K562 (cell line): ENCODE measurements around the gene FAAP100. TPM values are rescaled to one million over a fixed set of nuclear protein-coding genes. Genes with fewer than 3 reads are reported as not detected.

Experiments used
- ATAC-seq: fragments of 200-7000 bp; cut with Tn5 transposase; 3 replicates; pipeline ENCODE4 v1.9.1; 2020; ENCODE audit warnings: moderate library complexity
- BruUV-seq: library from RNA; stranded (reverse); fragments of 400-500 nt; replicated peaks from 2 replicates; lab custom pipeline; 2021; lab: Mats Ljungman, UMichigan
- CTCF ChIA-PET: fragments of 300-600 bp; formaldehyde crosslinking; extraction: SDS; loops from one replicate; lab custom pipeline; 2021; ENCODE audit warnings: low intra/inter-chr PET ratio; lab: Yijun Ruan, JAX
- POLR2A ChIA-PET: fragments of 300-600, 350-650 bp; sonication (Branson Sonifier 250); formaldehyde crosslinking; extraction: SDS; loops from one replicate; lab custom pipeline; 2021; ENCODE audit warnings: antibody characterized with exemption, inconsistent platforms; lab: Yijun Ruan, JAX
- DNase-seq, 4 experiments: peaks; one replicate each; pipeline versions ENCODE4 v3.0.0 to v3.0.0-alpha.2; 2011 to 2018; ENCODE audit warnings: low spot score in 3 of 4, mixed read lengths in 3 of 4; ENCODE audit errors: extremely low read depth in 1 of 4
- FAIRE-seq: peaks from 2 replicates; lab custom pipeline; 2011; peaks lifted over from hg19 to GRCh38; lab: Jason Lieb, UNC
- H2AFZ ChIP-seq: 2 replicates; pipeline ENCODE4 v1.6.0; 2011; ENCODE audit warnings: low read depth, low read length, control low read depth, inconsistent platforms
- H3K27ac ChIP-seq: fragments of 200-600 bp; 3 replicates; pipeline ENCODE4 v1.8.0; 2011; ENCODE audit warnings: low read depth, mild to moderate bottlenecking, control low read depth, inconsistent platforms, low read length, moderate library complexity, mixed read lengths; ENCODE audit errors: extremely low read depth
- H3K27me3 ChIP-seq, 2 experiments: fragments of 300-600 bp in 1 of 2; 2 replicates in 1 of 2; 3 replicates in 1 of 2; pipeline versions ENCODE4 v1.6.0 to v1.8.0; 2011; ENCODE audit warnings: inconsistent platforms in 2 of 2, low read length in 2 of 2, mild to moderate bottlenecking in 1 of 2, mixed read lengths in 1 of 2, moderate library complexity in 1 of 2; ENCODE audit not compliant: control insufficient read depth in 2 of 2, insufficient read depth in 2 of 2
- H3K36me3 ChIP-seq: fragments of 300-600 bp; 3 replicates; pipeline ENCODE4 v1.8.0; 2011; ENCODE audit warnings: mild to moderate bottlenecking, low read length, inconsistent platforms; ENCODE audit not compliant: control insufficient read depth, insufficient read depth
- H3K4me1 ChIP-seq, 2 experiments: fragments of 200-600 bp in 1 of 2; replicated peaks in 1 of 2; 2 replicates in 1 of 2; 3 replicates in 1 of 2; pipeline versions ENCODE4 v1.5.1 to v1.8.0; 2011; ENCODE audit warnings: inconsistent platforms in 2 of 2, low read length in 2 of 2, mild to moderate bottlenecking in 1 of 2, mixed read lengths in 1 of 2, moderate library complexity in 1 of 2; ENCODE audit not compliant: control insufficient read depth in 2 of 2, insufficient read depth in 2 of 2
- H3K4me2 ChIP-seq: 2 replicates; pipeline ENCODE4 v1.6.1; 2011; ENCODE audit warnings: low read length, control low read depth, inconsistent platforms, mixed read lengths; ENCODE audit not compliant: insufficient read depth
- H3K4me3 ChIP-seq: fragments of 200-600 bp; sonication (generic), shearing (Covaris generic); 2 replicates; pipeline ENCODE4 v1.5.1; 2016; ENCODE audit warnings: control low read depth, inconsistent platforms
- H3K79me2 ChIP-seq: fragments of 200-600 bp; 3 replicates; pipeline ENCODE4 v1.8.0; 2011; ENCODE audit warnings: low read length, inconsistent platforms; ENCODE audit not compliant: control insufficient read depth, insufficient read depth
- H3K9ac ChIP-seq, 2 experiments: 2 replicates each; pipeline versions ENCODE4 v1.6.0 to v1.6.1; 2011; ENCODE audit warnings: low read depth in 2 of 2, low read length in 2 of 2, control low read depth in 1 of 2, inconsistent platforms in 1 of 2, mild to moderate bottlenecking in 1 of 2, mixed read lengths in 1 of 2; ENCODE audit not compliant: insufficient read depth in 1 of 2
- H3K9me1 ChIP-seq: one replicate; pipeline ENCODE4 v1.6.0; 2011; ENCODE audit warnings: inconsistent platforms, mild to moderate bottlenecking, low read length, moderate library complexity; ENCODE audit not compliant: control insufficient read depth, insufficient read depth
- H3K9me3 ChIP-seq: replicated peaks from 2 replicates; pipeline ENCODE4 v1.5.1; 2011; ENCODE audit warnings: low read depth, low read length, inconsistent platforms; ENCODE audit not compliant: control insufficient read depth, insufficient read depth
- H4K20me1 ChIP-seq: replicated peaks from 2 replicates; pipeline ENCODE4 v1.6.1; 2011; ENCODE audit warnings: low read length, inconsistent platforms, mixed read lengths; ENCODE audit not compliant: control insufficient read depth, insufficient read depth
- ELF1 ChIP-seq: fragments of 200-800 bp; sonication (Bioruptor generic); IDR thresholded peaks from 2 replicates; pipeline ENCODE4 v1.6.1; 2016; ENCODE audit warnings: missing genetic modification characterization, missing compliant biosample characterization
- FOXP1 ChIP-seq: sonication (generic); formaldehyde crosslinking; IDR thresholded peaks from 2 replicates; pipeline ENCODE4 v1.8.0; 2022; ENCODE audit warnings: mild to moderate bottlenecking, missing genetic modification reagents
- GATA2 ChIP-seq: sonication (generic); formaldehyde crosslinking; IDR thresholded peaks from 2 replicates; pipeline ENCODE4 v1.4.0; 2020; ENCODE audit warnings: mild to moderate bottlenecking, missing genetic modification reagents
- ILF3 ChIP-seq: fragments of 450-650 bp; IDR thresholded peaks from 2 replicates; pipeline ENCODE4 v1.6.1; 2018; ENCODE audit warnings: antibody characterized with exemption, mild to moderate bottlenecking, moderate library complexity, borderline replicate concordance
- SPI1 ChIP-seq: IDR thresholded peaks from 2 replicates; pipeline ENCODE4 v1.6.1; 2011; ENCODE audit warnings: low read depth, low read length, control low read depth, borderline replicate concordance
- TEAD1 ChIP-seq, 2 experiments: fragments of 450-650 bp in 1 of 2; sonication (generic) in 1 of 2; formaldehyde crosslinking; IDR thresholded peaks; 2 replicates each; pipeline versions ENCODE4 v1.4.0 to v1.8.0; 2020 to 2022; ENCODE audit warnings: mild to moderate bottlenecking in 2 of 2, missing genetic modification reagents in 1 of 2
- TEAD4 ChIP-seq, 2 experiments: sonication (generic) in 1 of 2; formaldehyde crosslinking in 1 of 2; IDR thresholded peaks; 2 replicates each; pipeline versions ENCODE4 v1.6.1 to v1.8.0; 2012 to 2022; ENCODE audit warnings: borderline replicate concordance in 1 of 2, inconsistent platforms in 1 of 2, low read length in 1 of 2, mild to moderate bottlenecking in 1 of 2, missing genetic modification reagents in 1 of 2
- WHSC1 ChIP-seq: IDR thresholded peaks from one replicate; pipeline ENCODE4 v1.6.1; 2012; ENCODE audit warnings: low read length, control low read depth, inconsistent platforms
- ZFP30 ChIP-seq: fragments of 250-450 bp; sonication (Bioruptor Pico); IDR thresholded peaks from 2 replicates; pipeline ENCODE4 v1.8.0; 2022; ENCODE audit warnings: moderate library complexity, mild to moderate bottlenecking, inconsistent platforms, borderline replicate concordance
- ZNF445 ChIP-seq: fragments of 250-450 bp; sonication (Bioruptor Pico); IDR thresholded peaks from 2 replicates; pipeline ENCODE4 v1.4.0; 2020; ENCODE audit warnings: low read depth, mild to moderate bottlenecking, moderate library complexity
- WGBS: fragments of 100-300 bp; shearing (Covaris generic); methylation state at CpG from one replicate; pipeline ENCODE4 v1.1.6; 2016; ENCODE audit warnings: low coverage, mixed read lengths; ENCODE audit not compliant: insufficient coverage; ENCODE audit errors: missing lambda C conversion rate; 5-methylcytosine and 5-hydroxymethylcytosine counted together
- in situ Hi-C: fragments of 300-500 bp; cut with MboI; formaldehyde crosslinking; loops from 4 replicates; pipeline ENCODE4 v1.15.0; 2018; ENCODE audit warnings: inconsistent platforms, mixed read lengths
- intact Hi-C: fragments of 100-400 bp; cut with micrococcal nuclease; formaldehyde crosslinking; loops from 2 replicates; pipeline ENCODE4 v1.14.2; 2022
- polyA plus RNA-seq, 8 experiments: library from polyadenylated mRNA; depleted of rRNA in 4 of 8; stranded (reverse) in 5 of 8; unstranded in 3 of 8; fragments of >200 nt; fragmentation: Nextera tagmentation in 2 of 8; fragmentation: Illumina TruSeq in 1 of 8; extraction: Ambion mirVana in 2 of 8; extraction: Trizol in 1 of 8; gene quantifications; 2 replicates each; pipeline versions ENCODE4 v1.2.1 to v1.2.3, GENCODE V29; 2011 to 2014; ENCODE audit warnings: inconsistent platforms in 1 of 8, missing spikeins in 1 of 8
- total RNA-seq, 7 experiments: library from RNA; depleted of rRNA in 6 of 7; stranded (reverse); fragments of >200 nt in 6 of 7; fragmentation: Illumina TruSeq in 2 of 7; extraction: Trizol in 2 of 7; gene quantifications; 2 replicates each; pipeline versions ENCODE4 v1.2.1 to v1.2.3, GENCODE V29; 2011 to 2021; ENCODE audit warnings: low replicate concordance in 1 of 7
- TF ChIP-seq, protein P1 (sequence below), 2 experiments: fragments of 450-650 bp in 1 of 2; sonication (generic) in 1 of 2; formaldehyde crosslinking; conservative IDR thresholded peaks; 2 replicates each; pipeline versions ENCODE4 v1.4.0 to v1.8.1; 2020 to 2022; ENCODE audit warnings: mild to moderate bottlenecking in 1 of 2, missing genetic modification reagents in 1 of 2
- TF ChIP-seq, protein P2 (sequence below), 2 experiments: fragments of 450-650 bp in 1 of 2; sonication (generic) in 1 of 2; formaldehyde crosslinking in 1 of 2; IDR thresholded peaks in 1 of 2; conservative IDR thresholded peaks in 1 of 2; 2 replicates each; pipeline versions ENCODE4 v1.6.1 to v1.8.1; 2016 to 2023; ENCODE audit warnings: mild to moderate bottlenecking in 2 of 2, moderate library complexity in 2 of 2, inconsistent platforms in 1 of 2, missing genetic modification reagents in 1 of 2

FAAP100 gene
- total and polyA plus RNA-seq, 9 of the 15 experiments (the other 6 are each of a cell fraction or from before 2014, with no cell fraction given): 0.31 to 51.2 (median 12.6) TPM

DNA sequence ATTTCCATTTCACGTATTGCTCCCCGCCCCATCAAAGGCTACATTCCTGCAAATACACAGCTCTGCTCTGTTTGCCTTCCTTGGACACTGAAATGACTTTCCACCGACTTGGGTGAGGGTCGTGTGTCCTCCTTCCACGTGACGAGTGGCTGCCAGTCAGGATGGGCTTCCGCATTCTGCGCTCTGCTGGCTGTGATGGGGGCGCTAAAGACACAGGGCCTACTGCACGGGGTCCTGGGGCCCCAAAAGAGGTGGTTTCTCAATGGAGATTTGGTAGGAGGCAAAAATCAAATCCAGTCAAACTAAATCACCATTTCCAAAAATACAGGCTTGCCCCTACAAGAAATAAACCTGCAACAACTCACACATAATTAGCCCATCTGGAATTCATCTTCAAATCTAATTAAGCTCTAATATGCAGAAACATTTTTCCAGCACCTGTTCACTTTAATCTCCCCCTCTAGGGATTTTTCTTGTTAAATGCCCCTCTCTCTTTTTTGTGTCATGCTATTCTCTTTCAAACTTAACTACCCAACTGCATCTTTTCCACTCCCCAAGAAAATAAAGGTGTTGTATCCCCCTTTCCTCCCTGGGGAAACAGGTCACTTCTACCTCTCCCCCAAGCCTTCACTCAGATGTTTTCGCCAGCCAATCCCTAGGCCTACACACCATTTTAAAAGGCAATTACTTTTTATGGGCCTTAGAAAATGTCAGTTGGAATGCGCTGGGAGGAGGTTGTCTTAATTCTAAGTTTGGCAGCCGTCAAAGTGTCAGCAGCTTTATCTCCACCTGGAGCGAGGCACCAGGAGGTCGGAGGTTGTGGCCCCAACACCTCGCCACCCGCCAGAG lies 21.9 kb upstream of the FAAP100 start (continued):
- TF ChIP-seq GATA2 (CRISPR knock-in tag): no peak

DNA sequence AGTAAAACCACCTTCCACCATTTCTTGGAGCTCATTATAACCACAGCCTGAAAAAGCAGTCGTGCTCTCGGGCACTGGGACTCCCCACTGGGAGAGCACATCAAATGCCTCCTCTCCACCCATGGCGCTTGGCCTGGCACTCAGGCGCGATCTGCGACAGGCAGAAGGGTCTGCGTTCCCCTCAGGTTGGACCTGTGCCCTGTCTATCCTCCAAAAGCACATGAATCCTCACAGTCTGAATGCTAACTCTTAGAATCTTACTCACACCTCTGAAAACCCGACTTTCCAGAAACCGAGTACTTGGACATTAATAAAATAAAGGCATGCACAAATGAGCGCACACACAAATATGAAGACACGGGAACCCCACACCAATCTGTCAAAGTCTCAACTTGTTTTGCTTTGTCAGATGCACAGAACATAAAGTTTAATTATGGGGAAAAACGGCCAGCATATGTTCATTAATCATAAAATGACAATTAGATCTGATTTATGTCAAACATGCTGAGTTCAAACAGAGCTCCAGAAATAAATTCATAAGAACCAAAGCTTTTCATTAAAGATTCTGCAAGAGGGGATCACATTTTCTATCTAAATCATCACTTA lies 20.5 kb upstream of the FAAP100 start:
- TF ChIP-seq WHSC1 (no peak), SPI1 (no peak), TEAD1 (CRISPR knock-in tag; IDR thresholded peaks at IDR 0.05) (no peak), FOXP1 (no peak), ZNF445 (CRISPR knock-in tag) (no peak), ILF3 (no peak), TEAD4 (IDR thresholded peaks at IDR 0.05; ENCODE audit: low read length) (no peak), TEAD4 (CRISPR knock-in tag; IDR thresholded peaks at IDR 0.05; ENCODE audit: borderline replicate concordance) (no peak), ZFP30 (no peak), ELF1 (tag) (no peak)
- TF ChIP-seq, protein P1, sequence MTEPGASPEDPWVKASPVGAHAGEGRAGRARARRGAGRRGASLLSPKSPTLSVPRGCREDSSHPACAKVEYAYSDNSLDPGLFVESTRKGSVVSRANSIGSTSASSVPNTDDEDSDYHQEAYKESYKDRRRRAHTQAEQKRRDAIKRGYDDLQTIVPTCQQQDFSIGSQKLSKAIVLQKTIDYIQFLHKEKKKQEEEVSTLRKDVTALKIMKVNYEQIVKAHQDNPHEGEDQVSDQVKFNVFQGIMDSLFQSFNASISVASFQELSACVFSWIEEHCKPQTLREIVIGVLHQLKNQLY (CRISPR knock-in tag; conservative IDR thresholded peaks at IDR 0.05): no peak
- TF ChIP-seq, protein P2, sequence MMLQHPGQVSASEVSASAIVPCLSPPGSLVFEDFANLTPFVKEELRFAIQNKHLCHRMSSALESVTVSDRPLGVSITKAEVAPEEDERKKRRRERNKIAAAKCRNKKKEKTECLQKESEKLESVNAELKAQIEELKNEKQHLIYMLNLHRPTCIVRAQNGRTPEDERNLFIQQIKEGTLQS (IDR thresholded peaks at IDR 0.05): no peak
- TF ChIP-seq, protein P2 (CRISPR knock-in tag; conservative IDR thresholded peaks at IDR 0.05): no peak
- TF ChIP-seq, all 486 proteins: peak for 0
- Histone ChIP-seq H3K4me1 (peaks cover 0 to 3% of the 10 kb centered on the region in 2 experiments; a peak in 1 of 5 replicates), H3K9me1 (no peaks in the 10 kb centered on the region), H3K36me3 (peaks cover 92% of the 10 kb centered on the region), H3K79me2 (0 out of 3 replicates have a peak, but pooled peaks cover 2% of the 10 kb centered on the region), H3K9ac (no peak overlapping the region; a peak in 1 of 4 replicates), H2AFZ (no peak overlapping the region), H3K27me3 (no peaks in the 10 kb centered on the region), H3K4me3 (no peak overlapping the region), H3K27ac (no peak overlapping the region), H4K20me1 (no peaks in the 10 kb centered on the region; the same call in 1 of the 2 replicates), H3K4me2 (no peak overlapping the region), H3K9me3 (no peaks in the 10 kb centered on the region)
- ChIA-PET CTCF (no interaction called here), POLR2A (interaction anchor here (1.1 to 1.9 kb wide), 2 partner anchors 10 to 15 kb away, joined by 6 to 7 read pairs; no protein-coding TSS in a partner anchor)
- intact Hi-C loops: no loop called here
- BruUV-seq: no TSS peak
- no peak for DNase-seq
- 94% methylated on average over 12 of the region's 12 CpGs for WGBS
- ATAC-seq: no peak
- in situ Hi-C loops: no loop called here
- no peak for FAIRE-seq
